SK-N-SH (cell line): ENCODE measurements around the gene METTL23. TPM values are rescaled to one million over a fixed set of nuclear protein-coding genes. Genes with fewer than 3 reads are reported as not detected.

ENCODE experiments used
- CTCF ChIA-PET: fragments of 300-600, 350-600 bp; formaldehyde crosslinking; extraction: SDS; loops from one replicate; lab custom pipeline; 2021; lab: Yijun Ruan, JAX
- POLR2A ChIA-PET: fragments of 350-600 bp; sonication (Branson Sonifier 250); formaldehyde crosslinking; extraction: SDS; loops from one replicate; lab custom pipeline; 2020; ENCODE audit warnings: antibody characterized with exemption, inconsistent platforms; lab: Yijun Ruan, JAX
- DNase-seq: peaks from one replicate; pipeline ENCODE4 v3.0.0; 2012
- H2AFZ ChIP-seq: fragments of 200-600 bp; sonication (generic); 2 replicates; pipeline ENCODE4 v1.8.1; 2016; ENCODE audit warnings: antibody characterized with exemption, mild to moderate bottlenecking, low read depth
- H3F3A ChIP-seq: fragments of 200-600 bp; sonication (generic); replicated peaks from 2 replicates; pipeline ENCODE3; 2016; ENCODE audit warnings: antibody characterized with exemption, mild to moderate bottlenecking; ENCODE audit not compliant: insufficient read depth
- H3K27ac ChIP-seq, 2 experiments: fragments of 200-500 bp in 1 of 2; fragments of 200-600 bp in 1 of 2; sonication (Bioruptor generic) in 1 of 2; sonication (generic), shearing (Covaris generic) in 1 of 2; 2 replicates each; pipeline versions ENCODE4 v1.5.1 to v1.6.1; 2014 to 2016; ENCODE audit warnings: low read depth in 2 of 2, inconsistent platforms in 1 of 2, low read length in 1 of 2, mild to moderate bottlenecking in 1 of 2, mixed read lengths in 1 of 2
- H3K27me3 ChIP-seq: fragments of 200-600 bp; sonication (generic), shearing (Covaris generic); 2 replicates; pipeline ENCODE4 v1.6.1; 2016; ENCODE audit warnings: mixed run types; ENCODE audit not compliant: insufficient read depth
- H3K36me3 ChIP-seq, 2 experiments: fragments of 200-500 bp in 1 of 2; fragments of 200-600 bp in 1 of 2; sonication (Bioruptor generic) in 1 of 2; sonication (generic) in 1 of 2; replicated peaks in 1 of 2; 2 replicates each; pipeline versions ENCODE3 to v1.5.1; 2014 to 2016; ENCODE audit warnings: low read length in 1 of 2, mild to moderate bottlenecking in 1 of 2; ENCODE audit not compliant: insufficient read depth in 2 of 2, control insufficient read depth in 1 of 2
- H3K4me1 ChIP-seq, 2 experiments: fragments of 200-500 bp in 1 of 2; fragments of 200-600 bp in 1 of 2; sonication (Bioruptor generic) in 1 of 2; sonication (generic), shearing (Covaris generic) in 1 of 2; 2 replicates each; pipeline versions ENCODE4 v1.5.1 to v1.6.1; 2014 to 2016; ENCODE audit warnings: low read depth in 1 of 2, low read length in 1 of 2, mixed run types in 1 of 2; ENCODE audit not compliant: insufficient read depth in 2 of 2, control insufficient read depth in 1 of 2
- H3K4me2 ChIP-seq: fragments of 200-600 bp; sonication (generic), shearing (Covaris generic); 2 replicates; pipeline ENCODE4 v1.6.1; 2017; ENCODE audit warnings: mixed run types
- H3K4me3 ChIP-seq, 2 experiments: fragments of 200-500 bp in 1 of 2; fragments of 200-600 bp in 1 of 2; sonication (Bioruptor generic) in 1 of 2; sonication (generic), shearing (Covaris generic) in 1 of 2; 2 replicates each; pipeline versions ENCODE4 v1.5.1 to v1.8.1; 2014 to 2016; ENCODE audit warnings: low read depth in 2 of 2, inconsistent platforms in 1 of 2, low read length in 1 of 2, mild to moderate bottlenecking in 1 of 2, mixed read lengths in 1 of 2, moderate library complexity in 1 of 2
- H3K79me2 ChIP-seq: fragments of 200-600 bp; sonication (generic); 2 replicates; pipeline ENCODE4 v1.8.1; 2017; ENCODE audit warnings: mild to moderate bottlenecking; ENCODE audit not compliant: insufficient read depth
- H3K9ac ChIP-seq: fragments of 200-600 bp; sonication (generic); 2 replicates; pipeline ENCODE4 v1.6.1; 2017; ENCODE audit warnings: mixed run types
- H3K9me2 ChIP-seq: fragments of 200-600 bp; sonication (generic); 2 replicates; pipeline ENCODE4 v1.6.1; 2017; ENCODE audit warnings: mixed run types
- H3K9me3 ChIP-seq: fragments of 200-600 bp; sonication (generic); 2 replicates; pipeline ENCODE4 v1.6.1; 2017; ENCODE audit warnings: mixed run types, mild to moderate bottlenecking, moderate library complexity
- H4K20me1 ChIP-seq: fragments of 200-600 bp; sonication (generic); 2 replicates; pipeline ENCODE4 v1.6.1; 2017; ENCODE audit warnings: mild to moderate bottlenecking, mixed run types; ENCODE audit not compliant: insufficient read depth
- EP300 ChIP-seq, 2 experiments: IDR thresholded peaks; 2 replicates each; pipeline versions ENCODE4 v1.4.0 to v1.6.1; 2012; ENCODE audit warnings: borderline replicate concordance in 1 of 2, low read depth in 1 of 2, low read length in 1 of 2
- FOXM1 ChIP-seq: IDR thresholded peaks from 2 replicates; pipeline ENCODE4 v1.4.0; 2012; ENCODE audit warnings: low read depth, mild to moderate bottlenecking
- MEF2A ChIP-seq: IDR thresholded peaks from 2 replicates; pipeline ENCODE4 v1.4.0; 2012; ENCODE audit warnings: low read depth, borderline replicate concordance
- RCOR1 ChIP-seq: fragments of 150-350 bp; IDR thresholded peaks from 2 replicates; pipeline ENCODE4 v1.6.1; 2017; ENCODE audit warnings: antibody characterized with exemption, low read length
- RXRA ChIP-seq: IDR thresholded peaks from 2 replicates; pipeline ENCODE4 v1.4.0; 2012; ENCODE audit warnings: low read depth, mild to moderate bottlenecking, borderline replicate concordance
- SMC3 ChIP-seq: IDR thresholded peaks from 2 replicates; pipeline ENCODE4 v1.6.1; 2012; ENCODE audit warnings: low read depth, low read length, improper control_type of control experiment
- TAF1 ChIP-seq: IDR thresholded peaks from 2 replicates; pipeline ENCODE4 v1.6.1; 2012; ENCODE audit warnings: low read depth, mild to moderate bottlenecking, low read length, moderate library complexity, borderline replicate concordance
- TCF12 ChIP-seq: IDR thresholded peaks from 2 replicates; pipeline ENCODE4 v1.4.0; 2012
- TEAD4 ChIP-seq: IDR thresholded peaks from 2 replicates; pipeline ENCODE4 v1.4.0; 2012; ENCODE audit warnings: mild to moderate bottlenecking, borderline replicate concordance; ENCODE audit not compliant: insufficient read depth
- WGBS: methylation state at CpG from one replicate; pipeline ENCODE4 v1.1.6; 2017; ENCODE audit warnings: low lambda C conversion rate; 5-methylcytosine and 5-hydroxymethylcytosine counted together
- polyA plus RNA-seq, 3 experiments: library from polyadenylated mRNA; depleted of rRNA; stranded (reverse); fragments of >200 nt; gene quantifications; 2 replicates each; pipeline ENCODE4 v1.2.3, GENCODE V29; 2012
- TF ChIP-seq, protein P1 (sequence below): IDR thresholded peaks from 2 replicates; pipeline ENCODE4 v1.4.0; 2012; ENCODE audit warnings: low read depth, borderline replicate concordance
- TF ChIP-seq, protein P2 (sequence below): fragments of 150-350 bp; IDR thresholded peaks from 2 replicates; pipeline ENCODE4 v1.6.1; 2016; ENCODE audit warnings: mild to moderate bottlenecking, low read depth, low read length
- TF ChIP-seq, protein P3 (sequence below): IDR thresholded peaks from 2 replicates; pipeline ENCODE4 v1.6.1; 2012; ENCODE audit warnings: mild to moderate bottlenecking, low read depth, low read length, moderate library complexity

The METTL23 gene
- polyA plus RNA-seq, 1 of the 3 experiments (the other 2 are of a cell fraction), result 75.9 TPM

DNA sequence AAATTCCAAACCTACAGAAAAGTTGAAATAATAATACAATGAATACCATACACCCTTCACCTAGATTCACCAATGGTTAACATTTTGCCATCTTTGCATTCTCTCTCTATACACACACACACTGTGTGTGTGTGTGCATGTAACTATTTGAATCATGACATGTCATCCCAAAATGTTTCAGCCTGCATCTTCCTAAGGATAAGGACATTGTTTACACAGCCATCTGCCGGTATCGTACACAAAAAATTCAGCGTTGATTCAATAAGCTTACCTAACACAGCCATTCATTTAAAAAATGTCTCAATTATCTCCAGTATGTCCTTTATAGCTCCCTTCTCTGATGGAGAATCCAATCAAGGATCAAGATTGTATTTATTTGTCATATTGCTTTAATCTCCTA, 19.8 kb upstream of the METTL23 start:
- Histone ChIP-seq H3K4me1 (peaks cover 16 to 34% of the 10 kb centered on the region in 2 experiments), H3F3A (peaks cover 37% of the 10 kb centered on the region), H3K79me2 (peaks cover 94% of the 10 kb centered on the region), H3K4me2 (no peak overlapping the region), H3K9me3 (no peaks in the 10 kb centered on the region), H2AFZ (no peak overlapping the region), H4K20me1 (peaks cover 42% of the 10 kb centered on the region), H3K36me3 (peaks cover 2 to 8% of the 10 kb centered on the region in 2 experiments), H3K9me2 (no peaks in the 10 kb centered on the region), H3K4me3 (no peak overlapping the region), H3K27me3 (no peaks in the 10 kb centered on the region), H3K27ac (no peak overlapping the region), H3K9ac (no peak overlapping the region)
- TF ChIP-seq, protein P1, sequence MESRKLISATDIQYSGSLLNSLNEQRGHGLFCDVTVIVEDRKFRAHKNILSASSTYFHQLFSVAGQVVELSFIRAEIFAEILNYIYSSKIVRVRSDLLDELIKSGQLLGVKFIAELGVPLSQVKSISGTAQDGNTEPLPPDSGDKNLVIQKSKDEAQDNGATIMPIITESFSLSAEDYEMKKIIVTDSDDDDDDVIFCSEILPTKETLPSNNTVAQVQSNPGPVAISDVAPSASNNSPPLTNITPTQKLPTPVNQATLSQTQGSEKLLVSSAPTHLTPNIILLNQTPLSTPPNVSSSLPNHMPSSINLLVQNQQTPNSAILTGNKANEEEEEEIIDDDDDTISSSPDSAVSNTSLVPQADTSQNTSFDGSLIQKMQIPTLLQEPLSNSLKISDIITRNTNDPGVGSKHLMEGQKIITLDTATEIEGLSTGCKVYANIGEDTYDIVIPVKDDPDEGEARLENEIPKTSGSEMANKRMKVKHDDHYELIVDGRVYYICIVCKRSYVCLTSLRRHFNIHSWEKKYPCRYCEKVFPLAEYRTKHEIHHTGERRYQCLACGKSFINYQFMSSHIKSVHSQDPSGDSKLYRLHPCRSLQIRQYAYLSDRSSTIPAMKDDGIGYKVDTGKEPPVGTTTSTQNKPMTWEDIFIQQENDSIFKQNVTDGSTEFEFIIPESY, result no peak
- TF ChIP-seq SMC3 (no peak), RCOR1 (no peak), RXRA (no peak), MEF2A (no peak), TCF12 (no peak), TEAD4 (no peak), EP300 (IDR thresholded peaks at IDR 0.05; ENCODE audit: borderline replicate concordance in 1 of 2, low read depth in 1 of 2, low read length in 1 of 2) (no peak), FOXM1 (no peak), TAF1 (no peak)
- TF ChIP-seq, protein P2, sequence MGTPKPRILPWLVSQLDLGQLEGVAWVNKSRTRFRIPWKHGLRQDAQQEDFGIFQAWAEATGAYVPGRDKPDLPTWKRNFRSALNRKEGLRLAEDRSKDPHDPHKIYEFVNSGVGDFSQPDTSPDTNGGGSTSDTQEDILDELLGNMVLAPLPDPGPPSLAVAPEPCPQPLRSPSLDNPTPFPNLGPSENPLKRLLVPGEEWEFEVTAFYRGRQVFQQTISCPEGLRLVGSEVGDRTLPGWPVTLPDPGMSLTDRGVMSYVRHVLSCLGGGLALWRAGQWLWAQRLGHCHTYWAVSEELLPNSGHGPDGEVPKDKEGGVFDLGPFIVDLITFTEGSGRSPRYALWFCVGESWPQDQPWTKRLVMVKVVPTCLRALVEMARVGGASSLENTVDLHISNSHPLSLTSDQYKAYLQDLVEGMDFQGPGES, result no peak
- TF ChIP-seq, protein P3, sequence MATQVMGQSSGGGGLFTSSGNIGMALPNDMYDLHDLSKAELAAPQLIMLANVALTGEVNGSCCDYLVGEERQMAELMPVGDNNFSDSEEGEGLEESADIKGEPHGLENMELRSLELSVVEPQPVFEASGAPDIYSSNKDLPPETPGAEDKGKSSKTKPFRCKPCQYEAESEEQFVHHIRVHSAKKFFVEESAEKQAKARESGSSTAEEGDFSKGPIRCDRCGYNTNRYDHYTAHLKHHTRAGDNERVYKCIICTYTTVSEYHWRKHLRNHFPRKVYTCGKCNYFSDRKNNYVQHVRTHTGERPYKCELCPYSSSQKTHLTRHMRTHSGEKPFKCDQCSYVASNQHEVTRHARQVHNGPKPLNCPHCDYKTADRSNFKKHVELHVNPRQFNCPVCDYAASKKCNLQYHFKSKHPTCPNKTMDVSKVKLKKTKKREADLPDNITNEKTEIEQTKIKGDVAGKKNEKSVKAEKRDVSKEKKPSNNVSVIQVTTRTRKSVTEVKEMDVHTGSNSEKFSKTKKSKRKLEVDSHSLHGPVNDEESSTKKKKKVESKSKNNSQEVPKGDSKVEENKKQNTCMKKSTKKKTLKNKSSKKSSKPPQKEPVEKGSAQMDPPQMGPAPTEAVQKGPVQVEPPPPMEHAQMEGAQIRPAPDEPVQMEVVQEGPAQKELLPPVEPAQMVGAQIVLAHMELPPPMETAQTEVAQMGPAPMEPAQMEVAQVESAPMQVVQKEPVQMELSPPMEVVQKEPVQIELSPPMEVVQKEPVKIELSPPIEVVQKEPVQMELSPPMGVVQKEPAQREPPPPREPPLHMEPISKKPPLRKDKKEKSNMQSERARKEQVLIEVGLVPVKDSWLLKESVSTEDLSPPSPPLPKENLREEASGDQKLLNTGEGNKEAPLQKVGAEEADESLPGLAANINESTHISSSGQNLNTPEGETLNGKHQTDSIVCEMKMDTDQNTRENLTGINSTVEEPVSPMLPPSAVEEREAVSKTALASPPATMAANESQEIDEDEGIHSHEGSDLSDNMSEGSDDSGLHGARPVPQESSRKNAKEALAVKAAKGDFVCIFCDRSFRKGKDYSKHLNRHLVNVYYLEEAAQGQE, result no peak
- CTCF ChIA-PET, result interaction anchor here (0.9 to 14.3 kb wide), 4 partner anchors 21 to 247 kb away, joined by 3 to 255 read pairs (median 3); no protein-coding TSS in a partner anchor
- WGBS, result 98% methylated on average over 3 of the region's 3 CpGs
- POLR2A ChIA-PET, result no interaction called here
- no peak for DNase-seq
